GDM1 (cell line): ENCODE measurements around the gene NDUFV3.
"Not testable (repeated sequence)": the region's sequence is repeated elsewhere in the genome, so short reads cannot be mapped to it uniquely, and the experiment has no call there.

Source experiments
- DNase-seq: peaks from one replicate; lab custom pipeline; 2025; lab: John Stamatoyannopoulos, UW

Gene NDUFV3

GRCh38 chr21:42937034-42937940, 44.2 kb downstream of the NDUFV3 start:
- DNase-seq, result not testable (repeated sequence)

- DNase-seq, result no peak
These were observed 45.0 kb downstream of the NDUFV3 start for GRCh38 chr21:42937960-42938605.

- not testable (repeated sequence) for DNase-seq
These were observed 45.5 kb downstream of the NDUFV3 start for GRCh38 chr21:42938606-42938995.

- no peak for DNase-seq
These were observed 46.7 kb downstream of the NDUFV3 start for GRCh38 chr21:42939582-42940413.

GRCh38 chr21:42941696-42942085, 48.6 kb downstream of the NDUFV3 start:
- DNase-seq, result no peak

GRCh38 chr21:42942244-42942643, 49.1 kb downstream of the NDUFV3 start:
- no peak for DNase-seq

GRCh38 chr21:42949094-42949755, 56.1 kb downstream of the NDUFV3 start:
- not testable (repeated sequence) for DNase-seq

- DNase-seq, result not testable (repeated sequence)
These were observed 58.1 kb downstream of the NDUFV3 start for GRCh38 chr21:42951193-42951592.

GRCh38 chr21:42956824-42957630, 63.9 kb downstream of the NDUFV3 start:
- DNase-seq, result no peak

- not testable (repeated sequence) for DNase-seq
These were observed 65.0 kb downstream of the NDUFV3 start for GRCh38 chr21:42958122-42958521.

GRCh38 chr21:42959728-42960127, 66.6 kb downstream of the NDUFV3 start:
- no peak for DNase-seq

GRCh38 chr21:42962380-42963007, 69.4 kb downstream of the NDUFV3 start:
- no peak for DNase-seq
